ENCODE results near the gene TICRR.
A peak's percentile ranks its signal among the peaks of the same experiment; 100 is the strongest.
"Not testable (repeated sequence)": the region's sequence is repeated elsewhere in the genome, so short reads cannot be mapped to it uniquely, and the experiment has no call there.

Gene TICRR

DNA sequence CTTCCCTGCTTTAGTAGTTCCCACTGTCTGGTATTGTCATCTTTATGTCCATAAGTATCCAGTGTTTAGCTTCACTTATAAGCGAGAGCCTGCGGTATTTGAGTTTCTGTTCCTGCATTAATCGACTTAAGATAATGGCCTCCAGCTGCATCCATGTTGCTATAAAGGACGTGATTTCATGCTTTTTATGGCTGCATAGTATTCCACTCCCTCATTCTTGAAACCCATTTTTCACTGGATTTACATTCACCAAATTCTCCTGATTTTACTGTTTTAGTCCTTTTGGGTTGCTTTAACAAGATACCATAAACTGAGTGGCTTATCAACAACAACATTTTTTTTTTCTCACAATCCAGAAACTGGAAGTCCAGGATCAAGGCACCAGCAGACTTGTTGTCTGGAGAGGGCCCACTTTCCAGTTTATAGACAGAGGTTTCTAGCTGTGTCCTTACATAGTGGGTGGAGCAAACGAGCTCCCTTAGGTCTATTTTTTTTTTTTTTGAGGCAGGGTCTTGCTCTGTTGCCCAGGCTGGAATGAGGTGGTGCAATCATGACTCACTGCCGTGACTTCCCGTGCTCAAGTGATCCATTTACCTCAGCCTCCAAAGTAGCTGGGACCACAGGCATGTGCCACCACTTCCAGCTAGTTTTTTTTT is 6.1 kb upstream of the TICRR start:
- no peak for DNase-seq

DNA sequence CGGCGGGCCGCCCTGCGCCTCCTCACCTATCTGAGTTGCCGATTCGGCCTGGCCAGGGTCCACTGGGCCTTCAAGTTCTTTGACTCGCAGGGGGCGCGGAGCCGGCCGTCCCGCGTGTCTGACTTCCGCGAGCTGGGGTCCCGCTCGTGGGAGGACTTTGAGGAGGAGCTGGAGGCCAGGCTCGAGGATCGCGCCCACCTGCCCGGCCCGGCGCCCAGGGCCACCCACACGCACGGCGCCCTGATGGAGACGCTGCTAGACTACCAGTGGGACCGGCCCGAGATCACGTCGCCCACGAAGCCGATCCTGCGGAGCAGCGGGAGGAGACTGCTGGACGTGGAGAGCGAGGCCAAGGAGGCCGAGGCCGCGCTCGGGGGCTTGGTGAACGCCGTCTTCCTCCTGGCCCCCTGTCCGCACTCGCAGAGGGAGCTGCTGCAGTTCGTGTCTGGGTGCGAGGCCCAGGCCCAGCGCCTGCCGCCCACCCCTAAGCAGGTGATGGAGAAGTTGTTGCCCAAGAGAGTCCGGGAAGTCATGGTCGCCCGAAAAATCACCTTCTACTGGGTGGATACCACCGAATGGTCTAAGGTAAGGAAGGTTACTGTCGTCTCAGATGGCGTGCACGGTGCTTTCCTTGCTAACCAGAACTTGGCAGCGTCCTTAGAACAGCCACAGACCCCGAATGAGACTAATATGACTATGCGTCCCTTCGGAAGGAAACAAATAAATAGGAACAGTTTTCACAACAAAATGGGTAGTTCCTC is 567 bp downstream of the TICRR start:
- peak; percentile 27 to 36 for DNase-seq

DNA sequence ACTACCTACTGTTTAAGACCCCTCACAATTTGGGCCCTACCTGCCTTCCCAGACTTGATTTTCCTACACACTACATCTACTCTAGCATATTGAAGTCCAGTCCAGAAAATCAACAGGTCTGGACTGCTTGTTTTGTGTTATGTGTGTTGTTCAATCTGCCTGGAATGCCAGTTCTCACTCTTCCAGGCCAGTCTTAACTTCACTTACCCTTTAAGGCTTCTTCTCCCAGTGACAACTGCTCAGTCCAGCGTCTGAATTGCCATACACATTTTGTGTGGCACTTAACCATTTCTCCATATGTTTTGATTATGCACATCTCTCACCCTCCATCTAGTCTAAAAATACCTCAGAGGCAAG is 1.1 kb downstream of the TICRR start:
- DNase-seq: no peak

DNA sequence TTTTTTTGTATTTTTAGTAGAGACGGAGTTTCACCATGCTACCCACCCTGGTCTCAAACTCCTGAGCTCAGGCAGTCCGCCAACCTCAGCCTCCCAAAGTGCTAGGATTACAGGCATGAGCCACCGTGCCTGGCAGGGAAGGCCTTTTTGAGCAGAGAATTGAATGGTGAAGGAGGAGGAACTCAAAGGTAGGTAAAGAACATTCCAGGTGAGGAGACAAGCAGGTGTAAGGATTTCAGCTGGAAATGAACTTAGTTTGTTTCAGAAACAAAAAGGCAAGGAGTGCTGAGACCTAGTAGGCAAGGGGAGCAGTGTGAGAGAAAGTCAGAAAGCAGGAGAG is 2.5 kb downstream of the TICRR start:
- DNase-seq: no peak

DNA sequence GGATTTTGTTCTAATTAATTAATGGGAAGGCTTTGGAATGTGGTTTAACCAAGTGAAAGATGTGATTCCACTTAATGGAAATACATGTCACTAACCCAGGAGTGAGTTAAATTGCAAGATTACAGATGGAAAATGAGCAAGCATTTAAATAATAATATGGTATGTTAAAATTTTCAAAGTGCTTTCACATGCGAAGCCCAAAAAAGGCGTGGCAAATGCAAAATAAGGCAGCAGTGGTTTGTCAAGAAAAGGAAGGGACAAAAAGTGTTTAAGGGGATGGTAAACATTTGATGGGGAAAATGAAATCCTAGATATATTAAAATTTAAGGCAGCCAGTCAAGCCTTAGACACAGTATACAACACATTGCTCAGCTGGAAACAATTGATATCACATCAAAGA is 2.9 kb downstream of the TICRR start:
- DNase-seq: no peak

DNA sequence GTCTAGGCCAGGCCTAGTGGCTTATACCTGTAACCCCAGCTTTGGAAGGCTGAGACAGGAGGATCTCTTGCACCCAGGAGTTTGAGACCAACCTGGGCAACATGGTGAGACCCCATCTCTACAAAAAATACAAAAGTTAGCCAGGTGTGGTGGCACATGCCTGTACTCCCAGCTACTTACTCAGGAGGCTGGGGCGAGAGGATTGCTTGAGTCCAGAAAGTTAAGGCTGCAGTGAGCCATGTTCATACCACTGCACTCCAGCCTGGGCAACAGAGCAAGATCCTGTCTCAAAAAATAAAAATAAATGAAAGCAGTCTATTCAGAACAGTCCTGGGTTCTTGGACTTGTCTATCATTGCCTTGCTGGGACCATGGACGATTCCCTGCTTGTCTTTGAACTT is 5.5 kb downstream of the TICRR start:
- DNase-seq: not testable (repeated sequence)

DNA sequence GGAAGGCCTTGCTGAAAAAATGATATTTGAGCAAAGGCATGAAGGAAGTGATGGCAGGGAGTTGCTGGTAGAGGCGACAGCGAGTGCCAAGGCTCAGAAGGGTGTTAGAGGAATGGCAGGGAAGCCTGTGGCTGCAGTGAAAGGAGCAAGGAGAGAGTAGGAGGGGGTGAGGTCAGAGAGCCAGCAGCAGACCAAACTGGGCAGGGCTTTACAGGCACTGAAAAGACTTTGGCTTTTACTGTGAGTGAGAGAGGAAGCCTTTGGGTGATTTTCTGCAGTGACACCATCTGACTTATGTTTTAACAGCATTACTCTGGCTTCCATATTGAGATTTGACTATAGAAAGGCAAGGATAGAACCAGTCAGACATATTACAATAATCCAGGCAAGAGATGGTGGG is 11.4 kb downstream of the TICRR start:
- DNase-seq: no peak

DNA sequence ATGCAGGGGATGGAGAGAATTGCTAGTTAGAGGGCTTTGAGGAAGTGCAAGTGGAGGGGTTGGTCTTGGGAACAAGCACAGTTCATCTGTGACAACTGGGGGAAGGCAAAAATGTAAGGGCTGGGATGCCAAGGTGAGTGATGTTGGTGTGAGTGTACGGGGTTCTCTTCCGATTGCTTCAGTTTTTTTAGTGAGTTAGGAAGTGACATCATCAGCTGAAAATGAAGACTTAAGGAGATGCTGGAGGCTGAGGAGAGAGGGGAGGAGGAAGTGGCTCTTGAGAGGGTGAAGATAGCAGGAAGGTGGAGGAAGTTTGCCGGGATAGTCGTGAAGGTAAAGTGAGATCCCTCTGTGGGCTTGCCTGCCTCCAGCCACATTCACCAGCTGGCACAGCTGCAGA is 12.7 kb downstream of the TICRR start:
- DNase-seq: no peak

DNA sequence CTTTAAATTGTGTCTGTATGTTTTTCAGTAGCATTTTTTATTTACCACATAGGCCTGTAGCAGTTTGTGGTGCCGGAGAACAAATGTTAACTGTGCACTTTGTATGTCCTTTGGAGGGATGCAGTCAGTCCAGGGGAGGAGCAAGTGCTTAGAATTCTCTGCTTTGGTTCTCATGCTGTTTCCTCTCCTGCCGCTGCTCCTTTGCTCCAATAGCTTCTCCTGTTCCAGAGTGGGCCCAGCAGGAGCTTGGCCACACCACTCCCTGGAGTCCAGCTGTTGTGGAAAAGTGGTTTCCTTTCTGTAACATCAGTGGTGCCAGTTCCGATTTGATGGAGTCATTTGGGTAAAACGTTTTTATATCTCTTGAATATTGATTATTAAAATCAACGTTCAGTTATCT is 16.6 kb downstream of the TICRR start:
- DNase-seq: no peak

DNA sequence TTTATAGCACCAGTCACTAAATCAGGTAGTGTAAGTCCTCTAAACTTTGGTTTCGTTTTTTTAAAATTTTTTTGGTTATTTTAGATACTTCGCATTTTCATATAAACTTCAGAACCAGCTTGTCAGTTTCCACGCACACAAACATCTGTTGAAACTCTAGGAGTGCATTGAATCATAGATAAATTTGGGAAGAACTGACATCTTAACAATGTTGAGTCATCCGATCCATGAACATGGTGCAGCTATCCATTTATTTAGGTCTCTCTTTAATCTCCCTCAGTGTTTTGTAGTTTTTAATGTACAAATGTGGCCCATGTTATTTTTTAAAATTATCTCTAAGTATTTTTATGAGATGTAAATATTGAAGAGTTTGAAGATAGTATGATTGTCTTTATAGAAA is 17.7 kb downstream of the TICRR start:
- no peak for DNase-seq

DNA sequence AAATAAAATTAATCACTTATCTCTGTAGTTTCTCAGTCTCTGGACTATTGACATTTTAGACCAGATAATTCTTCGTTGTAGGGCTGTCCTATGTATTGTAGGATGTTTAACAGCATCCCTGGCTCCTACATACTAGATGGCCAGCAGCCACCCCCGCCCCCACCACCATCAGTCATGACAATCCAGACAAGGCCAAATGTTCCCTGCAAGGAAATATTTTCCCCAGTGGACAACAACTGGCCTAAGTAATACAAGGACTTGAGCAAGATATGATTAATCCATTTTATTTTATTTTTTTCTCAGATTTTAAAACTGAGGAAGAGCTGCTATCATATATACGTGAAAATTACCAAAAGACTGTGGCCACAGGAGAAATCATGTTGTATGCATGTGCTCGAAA is 23.8 kb downstream of the TICRR start:
- DNase-seq: no peak

DNA sequence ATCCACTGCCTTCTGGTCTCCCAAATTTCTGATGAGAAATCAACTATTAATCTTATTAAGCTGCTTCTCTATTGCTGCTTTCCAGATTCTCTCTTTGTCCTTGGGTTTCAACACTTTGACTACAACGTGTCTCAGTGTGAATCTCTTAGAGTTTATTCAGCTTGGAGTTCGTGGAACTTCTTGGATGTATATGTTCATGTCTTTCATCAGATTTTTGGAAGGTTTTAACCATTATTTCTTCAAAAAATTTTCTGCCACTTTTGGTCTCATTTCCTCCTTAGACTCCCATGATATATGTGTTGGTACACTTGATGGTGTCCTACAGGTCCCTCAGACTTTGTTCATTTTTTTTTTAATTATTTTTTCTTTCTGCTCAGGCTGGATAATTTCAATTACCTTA is 36.0 kb downstream of the TICRR start:
- no peak for DNase-seq

DNA sequence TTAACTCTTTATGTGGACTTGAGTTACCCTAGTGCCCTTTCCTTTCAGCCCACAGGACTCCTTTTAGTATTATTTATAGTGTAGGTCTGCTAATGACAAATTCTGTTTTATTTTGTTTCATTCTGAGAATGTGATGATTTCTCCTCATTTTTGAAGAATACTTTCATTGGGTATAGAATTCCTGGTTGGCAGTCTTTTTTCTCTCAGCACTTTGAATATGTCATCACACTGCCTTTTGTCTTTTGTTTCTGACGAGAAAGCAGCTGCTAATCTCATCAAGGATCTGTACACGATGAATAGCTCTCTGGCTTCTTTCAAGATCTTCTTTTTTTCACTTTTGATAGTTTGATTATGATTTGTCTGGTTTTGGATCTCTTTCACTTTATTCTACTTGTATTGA is 37.8 kb downstream of the TICRR start:
- no peak for DNase-seq

DNA sequence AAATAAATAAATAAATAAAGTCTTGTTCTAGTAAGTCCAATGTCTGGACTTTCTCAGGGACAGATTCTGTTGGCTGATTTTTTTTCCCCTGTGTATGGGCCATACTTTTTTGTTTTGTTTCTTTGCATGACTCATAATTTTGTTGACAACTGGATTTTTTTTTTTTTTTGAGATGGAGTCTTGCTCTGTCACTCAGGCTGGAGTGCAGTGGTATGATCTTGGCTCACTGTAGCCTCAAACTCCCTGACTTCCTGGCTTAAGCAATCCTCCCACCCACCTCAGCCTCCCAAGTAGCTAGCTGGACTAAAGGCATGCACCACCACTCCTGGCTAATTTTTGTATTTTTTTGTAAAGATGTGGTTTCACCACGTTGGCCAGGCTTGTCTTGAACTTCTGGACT is 38.9 kb downstream of the TICRR start:
- DNase-seq: no peak

DNA sequence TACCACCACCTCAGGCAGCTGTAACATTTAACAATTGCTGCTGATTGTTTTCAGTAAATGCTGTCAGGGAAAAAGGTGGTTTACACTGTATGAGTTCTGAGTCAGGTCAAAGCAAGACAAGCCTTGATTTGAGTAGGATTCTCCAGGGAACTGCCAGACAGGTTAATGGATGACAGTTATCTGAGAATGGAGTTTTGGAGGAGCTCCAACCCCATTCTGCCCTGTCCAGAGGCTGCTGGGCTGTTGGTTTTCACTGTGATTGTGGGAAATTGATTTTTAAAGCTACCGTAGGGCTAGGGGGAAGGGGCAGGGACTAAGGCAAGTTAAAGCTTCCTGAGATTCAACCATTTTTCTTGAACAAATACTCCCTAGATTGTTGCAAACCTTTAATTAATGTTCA is 39.9 kb downstream of the TICRR start:
- no peak for DNase-seq

DNA sequence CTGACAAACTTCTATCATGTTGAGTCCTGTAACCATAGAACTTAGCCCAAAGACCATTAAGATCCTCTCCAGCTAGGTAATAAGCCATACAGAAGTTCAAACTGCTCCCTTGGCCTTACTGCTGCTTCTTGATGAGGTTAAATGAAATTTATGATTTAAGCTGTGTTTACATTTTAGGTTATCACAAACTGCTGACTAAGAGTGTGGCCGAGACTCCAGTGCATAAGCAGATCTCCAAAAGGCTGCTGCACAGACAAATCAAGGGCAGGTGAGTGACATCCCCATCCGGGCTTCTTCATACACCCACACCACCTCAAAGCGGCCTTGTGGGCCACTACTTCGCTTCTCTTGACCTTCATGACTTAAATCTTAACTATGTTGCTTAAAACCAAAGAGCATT is 41.0 kb downstream of the TICRR start:
- DNase-seq: no peak

DNA sequence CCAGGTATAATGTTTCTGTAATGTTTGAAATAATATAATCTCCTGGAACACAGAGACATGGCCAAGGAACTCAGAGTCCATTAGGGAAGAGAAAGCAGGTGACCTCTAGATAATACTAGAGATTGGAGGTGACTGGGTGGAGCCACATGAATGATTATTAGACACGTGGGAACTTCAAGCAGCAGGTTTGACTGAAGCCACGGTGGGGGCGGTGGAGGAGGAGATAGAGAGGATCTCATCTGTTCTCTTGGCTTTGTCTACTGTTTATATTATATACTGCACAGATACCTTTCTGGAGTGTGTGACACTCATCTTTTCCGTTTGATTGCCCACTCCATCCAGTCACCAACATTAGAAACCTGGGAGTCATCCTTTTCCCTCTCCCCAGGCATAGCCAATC is 46.3 kb downstream of the TICRR start:
- DNase-seq: no peak

DNA sequence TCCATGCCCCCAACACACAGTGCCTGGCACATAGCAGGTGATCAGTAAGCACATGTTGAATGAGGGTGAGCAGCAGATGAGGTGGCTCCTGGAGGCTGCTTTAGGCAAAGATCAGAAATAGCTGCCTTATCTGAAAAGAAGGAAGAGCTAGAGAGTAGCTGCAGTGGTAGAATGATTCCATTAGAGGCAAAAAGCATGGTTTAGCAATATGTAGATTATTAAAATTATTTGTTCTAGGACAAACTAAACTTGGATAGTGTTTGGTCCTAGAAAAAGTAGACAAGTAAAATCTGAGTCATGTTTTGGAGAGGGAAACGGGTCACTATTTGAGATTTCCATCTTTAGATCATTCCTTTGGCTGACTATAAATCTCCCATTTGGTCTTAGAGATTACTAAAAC is 47.9 kb downstream of the TICRR start:
- no peak for DNase-seq

DNA sequence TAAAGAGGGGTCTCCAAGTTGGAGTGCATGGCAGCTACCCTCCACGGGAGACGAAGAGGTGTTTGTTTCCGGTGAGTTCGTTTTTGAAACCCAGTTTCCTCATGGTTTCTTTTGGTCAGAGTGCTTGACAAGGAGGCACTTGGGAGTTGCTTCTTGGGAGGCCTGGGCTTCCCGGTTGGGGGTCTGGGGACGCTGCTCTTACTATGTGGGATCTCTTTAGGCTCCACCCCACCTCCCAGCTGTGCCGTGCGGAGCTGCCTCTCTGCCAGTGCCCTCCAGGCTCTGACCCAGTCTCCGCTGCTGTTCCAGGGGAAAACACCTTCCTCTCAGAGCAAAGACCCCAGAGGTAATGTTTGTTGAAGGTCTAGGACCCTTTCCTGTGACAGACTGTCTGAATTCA is 50.4 kb downstream of the TICRR start:
- no peak for DNase-seq

DNA sequence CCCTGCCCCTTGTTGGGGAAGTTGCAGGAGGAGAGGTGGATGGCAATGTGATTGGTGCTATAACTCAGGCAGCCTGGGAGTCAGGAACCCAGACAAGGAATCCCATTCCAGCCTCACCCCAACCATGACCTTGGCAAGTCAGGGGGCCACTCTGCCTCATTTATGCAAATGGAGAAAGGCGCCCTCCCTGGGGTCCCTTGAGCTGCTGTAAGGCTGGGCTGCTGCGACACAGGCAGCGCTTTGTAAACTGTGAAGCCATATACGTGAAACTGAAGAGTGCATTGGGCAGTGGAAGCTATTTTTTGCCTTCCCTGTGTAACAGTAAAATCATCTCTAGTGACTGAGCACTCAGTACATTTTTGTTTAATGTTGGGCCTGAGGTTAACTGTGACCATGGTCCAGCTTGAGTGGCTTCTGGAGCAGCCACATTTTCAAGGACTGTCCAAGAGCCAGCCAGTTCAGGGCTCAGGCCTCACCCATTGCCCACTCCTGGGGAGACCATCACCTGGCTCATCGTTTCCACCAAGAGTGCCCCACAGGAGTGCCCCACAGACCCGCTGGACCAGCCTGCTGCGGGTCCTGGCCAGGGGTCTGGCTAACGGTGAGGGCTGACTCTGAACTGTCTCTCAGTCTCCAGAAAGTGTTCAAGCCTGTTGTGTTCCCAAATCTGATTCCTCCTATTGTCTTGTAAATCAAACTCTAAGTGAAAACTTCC is 52.1 kb downstream of the TICRR start:
- no peak for DNase-seq

DNA sequence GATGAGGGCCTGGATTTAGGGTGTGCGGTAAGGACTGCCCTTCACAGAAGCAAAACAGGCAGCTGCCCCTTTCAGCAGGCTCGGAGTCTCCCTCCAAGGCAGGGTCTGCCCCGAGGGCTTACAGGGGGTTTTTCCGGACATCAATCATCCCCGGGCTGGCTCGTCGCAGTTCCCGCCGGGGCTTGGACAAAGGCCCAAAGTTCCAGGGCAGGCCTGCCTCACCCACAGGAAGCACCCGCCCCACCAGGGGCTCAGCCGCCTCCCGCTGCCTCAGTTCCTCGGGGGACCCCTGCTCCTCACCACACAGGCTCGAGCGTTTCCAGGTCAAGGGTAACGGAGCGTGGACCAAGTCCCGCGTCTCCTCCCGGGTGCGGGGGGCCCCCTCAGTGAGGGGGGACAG is 53.0 kb downstream of the TICRR start:
- no peak for DNase-seq

DNA sequence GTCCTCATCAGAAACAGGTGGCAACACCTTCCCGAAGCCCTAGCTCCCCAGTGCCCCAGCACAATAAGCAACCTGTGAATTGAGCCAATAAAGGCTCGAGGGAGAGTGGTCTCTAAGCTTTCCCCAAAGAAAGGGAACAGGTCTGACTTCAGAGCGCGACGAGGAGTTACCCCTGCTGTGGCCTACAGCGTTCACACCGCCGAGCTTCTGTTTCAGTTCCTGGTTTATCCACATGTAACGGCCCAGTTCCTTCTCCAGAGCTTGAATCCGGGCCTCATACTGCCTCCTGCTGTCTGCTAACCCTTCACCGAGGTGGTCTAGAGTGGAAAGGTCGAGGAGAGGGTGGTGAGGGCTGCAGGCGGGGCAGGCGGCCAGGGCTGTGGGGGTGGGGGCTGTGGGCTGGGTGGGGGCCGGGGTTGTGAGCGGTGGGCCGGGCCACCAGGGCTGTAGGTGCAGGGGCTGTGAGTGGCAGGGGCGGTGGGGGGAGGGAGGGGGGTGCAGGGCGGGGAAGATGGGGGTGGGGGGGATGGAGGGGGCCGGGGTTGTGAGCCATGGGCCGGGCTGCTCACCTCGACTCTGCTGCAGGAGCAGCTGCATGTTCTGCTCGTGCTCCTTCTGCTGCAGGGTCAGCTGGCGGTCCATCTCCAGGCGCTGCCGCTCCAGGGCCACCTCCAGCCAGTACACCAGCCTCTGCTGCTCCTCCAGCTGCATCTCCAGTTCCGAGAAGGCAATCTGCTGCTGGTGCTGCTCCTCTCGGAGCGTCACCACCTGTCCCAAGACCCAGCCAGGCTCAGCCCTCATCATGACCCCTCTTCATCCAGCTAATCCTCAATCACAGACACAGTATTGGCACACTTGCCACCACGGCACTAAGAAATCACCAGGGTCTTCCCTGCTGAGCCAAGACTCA is 53.8 kb downstream of the TICRR start:
- DNase-seq: no peak

DNA sequence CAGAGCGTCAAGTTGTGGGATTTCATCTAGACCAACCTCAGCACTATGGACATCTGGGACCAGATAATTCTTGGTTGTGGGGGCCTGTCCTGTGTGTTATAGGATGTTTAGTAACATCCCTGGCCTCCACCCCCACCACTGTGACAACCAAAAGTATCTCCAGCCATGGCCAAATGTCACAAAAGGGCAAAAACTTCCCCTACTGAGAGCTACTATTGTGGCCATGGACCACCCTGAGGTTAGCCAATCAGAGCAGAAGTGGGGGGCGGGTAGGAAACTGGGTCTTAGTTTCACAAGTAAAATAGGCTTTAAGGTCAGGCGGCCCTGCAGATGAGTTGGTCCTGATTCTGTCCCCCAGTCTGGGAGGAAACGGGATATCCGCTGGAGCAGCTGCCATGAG is 54.6 kb downstream of the TICRR start:
- no peak for DNase-seq

DNA sequence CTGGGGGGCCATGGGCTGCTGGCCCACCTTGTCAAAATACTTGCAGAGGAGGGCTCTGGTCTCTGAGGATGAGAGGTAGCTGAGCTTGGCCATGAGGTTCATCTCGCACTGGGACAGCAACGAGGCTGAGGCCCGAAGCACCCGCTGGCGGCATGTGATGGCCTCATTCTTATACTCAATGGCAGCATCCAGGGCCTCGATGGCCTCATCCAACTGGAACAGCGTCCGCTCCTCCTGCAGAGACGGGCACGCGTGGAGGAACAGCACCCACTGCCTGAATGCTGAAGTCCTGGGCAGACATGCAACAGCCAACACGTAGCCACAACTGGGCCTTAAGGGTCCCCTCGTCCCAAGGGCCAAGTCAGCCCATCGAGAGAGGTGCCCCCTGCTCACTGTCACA is 55.0 kb downstream of the TICRR start:
- DNase-seq: no peak
